ENCODE results near the gene TMEM131.
"Not testable (repeated sequence)": the region's sequence is repeated elsewhere in the genome, so short reads cannot be mapped to it uniquely, and the experiment has no call there.

TMEM131 gene

GRCh38 chr2:97995734-97996624 lies at the start of gene TMEM131:
TMEM131 (minus strand) TSS chr2:97995948; CDS start chr2:97995662, 286 bp downstream.
- peak within 1 kb of the TSS; percentile 94 for H3K4me3 ChIP-seq (ENCODE audit: low read length)
- no peak for TF ChIP-seq ZNF274 (IDR thresholded peaks at IDR 0.05; ENCODE audit: low read depth, low read length)

- not testable (repeated sequence) for H3K4me3 ChIP-seq (ENCODE audit: low read length)
These were observed 49.0 kb upstream of the TMEM131 start for GRCh38 chr2:98044730-98045129.

- H3K4me3 ChIP-seq (ENCODE audit: low read length): no peak overlapping the region
- TF ChIP-seq ZNF274 (IDR thresholded peaks at IDR 0.05; ENCODE audit: low read depth, low read length): no peak
These were observed 47.4 kb upstream of the TMEM131 start for GRCh38 chr2:98043101-98043500.

- no peak for TF ChIP-seq ZNF274 (IDR thresholded peaks at IDR 0.05; ENCODE audit: low read depth, low read length)
- no peak overlapping the region for H3K4me3 ChIP-seq (ENCODE audit: low read length)
These were observed 44.7 kb upstream of the TMEM131 start for GRCh38 chr2:98040331-98040939.

DNA sequence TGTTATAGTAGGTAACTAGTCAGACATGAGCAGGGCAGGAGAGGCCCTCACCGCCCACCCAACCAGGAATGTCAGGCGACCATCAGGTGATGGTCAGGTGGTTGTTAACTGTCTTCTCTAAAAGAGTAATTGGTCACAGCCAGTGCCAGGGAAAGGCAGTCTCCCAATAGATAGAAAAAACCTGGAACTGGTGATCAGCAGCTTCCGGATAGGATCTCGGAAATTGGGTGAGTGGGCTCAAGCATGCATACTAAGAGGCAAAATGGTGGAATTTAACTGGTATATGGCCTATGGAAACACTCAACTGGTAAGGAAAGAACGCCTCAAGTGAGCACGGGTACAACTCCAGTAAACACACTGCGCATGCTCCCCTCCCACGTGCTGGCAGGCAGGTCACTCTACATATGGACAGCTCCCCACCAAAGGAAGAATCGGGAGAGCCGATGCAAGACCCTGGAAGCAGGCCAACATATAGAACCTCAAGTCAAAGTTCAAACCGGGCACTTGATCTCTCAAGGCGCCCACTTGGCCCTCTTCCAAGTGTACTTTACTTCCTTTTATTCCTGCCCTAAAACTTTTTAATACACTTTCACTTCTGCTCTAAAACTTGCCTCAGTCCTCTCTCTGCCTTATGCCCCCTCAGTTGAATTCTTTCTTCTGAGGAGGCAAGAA lies 43.5 kb upstream of the TMEM131 start:
- TF ChIP-seq ZNF274 (IDR thresholded peaks at IDR 0.05; ENCODE audit: low read depth, low read length): no peak
- H3K4me3 ChIP-seq (ENCODE audit: low read length): no peak overlapping the region

- no peak overlapping the region for H3K4me3 ChIP-seq (ENCODE audit: low read length)
- TF ChIP-seq ZNF274 (IDR thresholded peaks at IDR 0.05; ENCODE audit: low read depth, low read length): no peak
These were observed 42.1 kb upstream of the TMEM131 start for GRCh38 chr2:98037666-98038336.

- TF ChIP-seq ZNF274 (IDR thresholded peaks at IDR 0.05; ENCODE audit: low read depth, low read length): no peak
- H3K4me3 ChIP-seq (ENCODE audit: low read length): no peak overlapping the region
These were observed 41.5 kb upstream of the TMEM131 start for GRCh38 chr2:98037206-98037605.

DNA sequence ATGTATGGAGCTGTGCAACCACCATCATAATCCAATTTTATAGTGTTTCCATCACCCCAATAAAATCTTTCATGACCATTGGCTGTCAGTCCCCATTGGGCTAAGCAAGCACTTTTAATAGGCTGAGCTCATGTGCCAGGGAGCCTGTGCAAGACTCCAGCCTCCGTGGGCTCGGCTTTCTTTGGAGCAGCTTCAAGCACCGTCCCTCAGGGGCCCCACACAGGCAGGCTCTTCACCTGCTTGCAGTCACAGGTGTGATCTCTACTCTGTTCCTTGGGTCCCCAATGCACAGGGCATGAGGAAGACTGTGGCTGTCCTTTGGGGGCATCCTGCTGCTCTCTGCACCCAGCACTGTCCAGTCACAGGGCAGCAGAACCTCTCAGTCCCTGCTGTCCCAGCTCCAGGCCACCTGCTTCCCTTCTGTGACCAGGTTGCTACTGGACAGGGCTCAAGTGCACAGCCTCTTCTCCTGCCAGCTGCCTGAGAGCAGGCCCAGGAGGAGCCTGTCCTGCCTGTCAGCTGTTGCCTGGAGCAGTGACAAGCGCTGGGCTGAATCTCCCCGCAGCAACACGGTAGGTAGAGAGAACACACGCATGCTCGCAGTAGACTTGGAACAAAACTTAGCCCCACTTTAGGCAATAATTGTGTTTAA lies 40.7 kb upstream of the TMEM131 start:
- TF ChIP-seq ZNF274 (IDR thresholded peaks at IDR 0.05; ENCODE audit: low read depth, low read length): no peak
- H3K4me3 ChIP-seq (ENCODE audit: low read length): no peak overlapping the region

- no peak overlapping the region for H3K4me3 ChIP-seq (ENCODE audit: low read length)
- TF ChIP-seq ZNF274 (IDR thresholded peaks at IDR 0.05; ENCODE audit: low read depth, low read length): no peak
These were observed 39.0 kb upstream of the TMEM131 start for GRCh38 chr2:98034745-98035144.

GRCh38 chr2:98032086-98032485 lies 36.3 kb upstream of the TMEM131 start:
- TF ChIP-seq ZNF274 (IDR thresholded peaks at IDR 0.05; ENCODE audit: low read depth, low read length): no peak
- H3K4me3 ChIP-seq (ENCODE audit: low read length): no peak overlapping the region

- no peak for TF ChIP-seq ZNF274 (IDR thresholded peaks at IDR 0.05; ENCODE audit: low read depth, low read length)
- H3K4me3 ChIP-seq (ENCODE audit: low read length): no peak overlapping the region
These were observed 34.0 kb upstream of the TMEM131 start for GRCh38 chr2:98029718-98030222.

- TF ChIP-seq ZNF274 (IDR thresholded peaks at IDR 0.05; ENCODE audit: low read depth, low read length): no peak
- H3K4me3 ChIP-seq (ENCODE audit: low read length): no peak overlapping the region
These were observed 33.4 kb upstream of the TMEM131 start for GRCh38 chr2:98028931-98029717.

- no peak for TF ChIP-seq ZNF274 (IDR thresholded peaks at IDR 0.05; ENCODE audit: low read depth, low read length)
- peak overlapping the region; percentile 51; the same call in 1 of the 2 replicates for H3K4me3 ChIP-seq (ENCODE audit: low read length)
These were observed 32.4 kb upstream of the TMEM131 start for GRCh38 chr2:98028101-98028561.

Data from GM08714 (cell line).